Sigmoid colon (tissue), 7 donors: ENCODE data around the gene CCT6A. TPM values are rescaled to one million over a fixed set of nuclear protein-coding genes. Genes with fewer than 3 reads are reported as not detected.
"Not testable (repeated sequence)": the region's sequence is repeated elsewhere in the genome, so short reads cannot be mapped to it uniquely, and the experiment has no call there.

Source experiments
- DNase-seq: peaks from one replicate; pipeline ENCODE4 v3.0.0-alpha.2; 2019
- H3K27ac ChIP-seq, 4 donors: fragments of 200-600 bp; sonication (generic); one replicate each; pipeline ENCODE4 v1.5.1; 2016 to 2019; ENCODE audit warnings: mild to moderate bottlenecking in 1 of 4
- H3K27me3 ChIP-seq, 3 donors: fragments of 200-600 bp; sonication (generic); one replicate each; pipeline ENCODE4 v1.5.1; 2019; ENCODE audit warnings: mild to moderate bottlenecking in 1 of 3
- H3K36me3 ChIP-seq, 4 donors: fragments of 200-600 bp; sonication (generic); one replicate each; pipeline ENCODE4 v1.5.1; 2016 to 2019
- H3K4me1 ChIP-seq, 4 donors: fragments of 200-600 bp; sonication (generic); one replicate each; pipeline ENCODE4 v1.5.1; 2017 to 2019
- H3K4me3 ChIP-seq, 4 donors: fragments of 200-600 bp; sonication (generic); one replicate each; pipeline ENCODE4 v1.5.1; 2017 to 2019; ENCODE audit warnings: mild to moderate bottlenecking in 2 of 4, moderate library complexity in 1 of 4
- H3K9me3 ChIP-seq, 4 donors: fragments of 200-600 bp in 3 of 4; sonication (generic) in 3 of 4; one replicate each; pipeline versions ENCODE4 v1.5.1 to v1.6.1; 2013 to 2019
- CTCF ChIP-seq, 4 experiments: fragments of 450-650 bp in 3 of 4; fragments of 200-600 bp in 1 of 4; IDR thresholded peaks; one replicate each; pipeline ENCODE4 v1.5.1; 2016 to 2019; ENCODE audit warnings: antibody characterized with exemption in 4 of 4, mild to moderate bottlenecking in 3 of 4, moderate library complexity in 2 of 4
- EP300 ChIP-seq, 4 donors: sonication (generic); formaldehyde crosslinking; IDR thresholded peaks; one replicate each; pipeline ENCODE4 v1.6.1; 2017; ENCODE audit warnings: antibody characterized with exemption in 4 of 4
- POLR2A ChIP-seq, 2 donors: fragments of 450-650 bp; IDR thresholded peaks; one replicate each; pipeline ENCODE4 v1.6.1; 2016; ENCODE audit warnings: antibody characterized with exemption in 2 of 2, mild to moderate bottlenecking in 2 of 2, moderate library complexity in 2 of 2
- POLR2AphosphoS5 ChIP-seq, 4 donors: sonication (generic); formaldehyde crosslinking; IDR thresholded peaks; one replicate each; pipeline ENCODE4 v1.6.1; 2017; ENCODE audit warnings: antibody characterized with exemption in 4 of 4
- WGBS, 2 donors: extraction: QIAGEN DNeasy Blood & Tissue Kit; methylation state at CpG; one replicate each; pipeline ENCODE4 v1.1.7; 2013; 5-methylcytosine and 5-hydroxymethylcytosine counted together
- intact Hi-C: fragments of 100-400 bp; cut with DNase I; formaldehyde crosslinking; loops from one replicate; pipeline ENCODE4 v1.15.1; 2023
- polyA plus RNA-seq, 3 donors: library from polyadenylated mRNA; stranded (reverse); fragments of 200-250 nt; gene quantifications; one replicate each; pipeline ENCODE4 v1.2.3, GENCODE V29; 2013
- total RNA-seq, 4 donors: library from RNA; depleted of rRNA; stranded (reverse); fragments of >200 nt; gene quantifications; one replicate each; pipeline ENCODE4 v1.1.0, GENCODE V29; 2016
- donor health status: healthy with polysubstance abuse.
- donor health status: Bipolar disorder and iron deficiency.
- donor health status: healthy.

Gene CCT6A
- total and polyA plus RNA-seq, 7 donors = 52.9 to 114 (median 85.4) TPM

DNA sequence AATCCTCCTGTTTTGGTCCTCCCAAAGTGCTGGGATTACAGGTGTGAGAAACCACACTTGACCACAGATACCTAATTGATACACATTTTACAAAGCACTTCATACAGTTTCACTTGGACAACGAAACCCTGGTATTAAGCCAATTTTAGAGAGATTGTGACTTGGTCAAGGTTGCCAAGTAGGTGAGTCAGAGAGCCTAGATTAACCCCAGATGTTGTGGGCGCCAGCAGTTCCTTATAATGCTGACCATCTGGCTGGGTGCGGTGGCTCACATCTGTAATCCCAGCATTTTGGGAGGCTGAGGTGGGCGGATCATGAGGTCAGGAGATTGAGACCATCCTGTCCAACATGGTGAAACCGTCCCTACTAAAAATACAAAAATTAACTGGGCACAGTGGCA is 46.1 kb downstream of the CCT6A start:
- H3K4me1 ChIP-seq = peaks cover 0 to 19% (median 10%) of the 10 kb centered on the region in 4 donors
- no peak overlapping the region for H3K4me3 ChIP-seq
- H3K27me3 ChIP-seq = no peaks in the 10 kb centered on the region
- no peaks in the 10 kb centered on the region for H3K9me3 ChIP-seq
- TF ChIP-seq POLR2A (IDR thresholded peaks at IDR 0.05) (no peak), EP300 (IDR thresholded peaks at IDR 0.05) (no peak), POLR2AphosphoS5 (IDR thresholded peaks at IDR 0.05) (peak in 2 of 4 donors; percentile 27 to 44)
- DNase-seq = peak; percentile 79
- intact Hi-C loops = no loop called here
- H3K27ac ChIP-seq = peak overlapping the region in 1 of 4 donors; percentile 43
- peaks cover 15 to 42% (median 30%) of the 10 kb centered on the region in 4 donors for H3K36me3 ChIP-seq
- WGBS, 2 donors = 71 to 74% methylated on average over 5 of the region's 5 CpGs

- Histone ChIP-seq H3K4me1 (peaks cover 0 to 12% (median 3%) of the 10 kb centered on the region in 4 donors), H3K36me3 (peaks cover 22 to 49% (median 36%) of the 10 kb centered on the region in 4 donors)
- intact Hi-C loops, H3K27ac ChIP-seq, H3K9me3 ChIP-seq, H3K27me3 ChIP-seq, H3K4me3 ChIP-seq: not testable (repeated sequence)
- 95 to 98% methylated on average over 8 of the region's 8 CpGs for WGBS, 2 donors
- DNase-seq = peak; percentile 25
Observed at GRCh38 chr7:56098187-56099008, 46.8 kb downstream of the CCT6A start.

- TF ChIP-seq POLR2A (IDR thresholded peaks at IDR 0.05) (no peak), CTCF (IDR thresholded peaks at IDR 0.05) (no peak), EP300 (IDR thresholded peaks at IDR 0.05) (no peak), POLR2AphosphoS5 (IDR thresholded peaks at IDR 0.05) (no peak)
- no peak overlapping the region for H3K27ac ChIP-seq
- no peaks in the 10 kb centered on the region for H3K9me3 ChIP-seq
- no peak for DNase-seq
- H3K36me3 ChIP-seq = peaks cover 31 to 60% (median 40%) of the 10 kb centered on the region in 4 donors
- intact Hi-C loops = no loop called here
- H3K27me3 ChIP-seq = no peaks in the 10 kb centered on the region
- 86 to 93% methylated on average over 3 of the region's 3 CpGs for WGBS, 2 donors
- no peak overlapping the region for H3K4me3 ChIP-seq
- peaks cover 0 to 21% (median 3%) of the 10 kb centered on the region in 4 donors for H3K4me1 ChIP-seq
Observed at GRCh38 chr7:56099653-56100052, 48.1 kb downstream of the CCT6A start.

GRCh38 chr7:56104138-56104537 is 52.6 kb downstream of the CCT6A start:
- DNase-seq = peak; percentile 12
- 90% methylated on average over 9 of the region's 9 CpGs for WGBS, 2 donors
- intact Hi-C loops, H3K27ac ChIP-seq, H3K27me3 ChIP-seq, H3K9me3 ChIP-seq, H3K4me3 ChIP-seq: not testable (repeated sequence)
- Histone ChIP-seq H3K36me3 (peaks cover 31 to 54% (median 40%) of the 10 kb centered on the region in 4 donors), H3K4me1 (peaks cover 0 to 25% (median 15%) of the 10 kb centered on the region in 4 donors)

DNA sequence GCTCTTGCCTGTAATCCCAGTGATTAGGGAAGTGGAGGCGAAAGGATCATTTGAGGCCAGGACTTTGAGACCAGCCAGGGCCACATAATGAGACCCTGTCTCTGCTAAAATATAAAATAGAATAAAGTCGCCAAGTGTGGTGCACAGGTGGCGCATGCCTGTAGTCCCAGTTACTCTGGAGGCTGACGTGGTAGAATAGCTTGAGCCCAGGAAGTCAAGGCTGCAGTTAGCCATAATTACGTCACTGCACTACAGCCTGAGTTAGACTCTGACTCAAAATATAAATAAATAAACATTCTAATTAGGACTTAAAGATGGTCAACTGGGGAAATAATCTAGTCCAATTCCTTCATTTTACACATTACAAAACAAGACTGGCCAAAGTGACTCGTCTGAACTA is 53.9 kb downstream of the CCT6A start:
- no peaks in the 10 kb centered on the region for H3K27me3 ChIP-seq
- 8 to 20% methylated on average over 6 of the region's 6 CpGs for WGBS, 2 donors
- DNase-seq = no peak
- no peak for TF ChIP-seq POLR2AphosphoS5 (IDR thresholded peaks at IDR 0.05)
- TF ChIP-seq CTCF (IDR thresholded peaks at IDR 0.05) = no peak
- TF ChIP-seq EP300 (IDR thresholded peaks at IDR 0.05) = no peak
- peaks cover 0 to 25% (median 15%) of the 10 kb centered on the region in 4 donors for H3K4me1 ChIP-seq
- peak overlapping the region; percentile 90 to 98 (median 94) for H3K27ac ChIP-seq
- peak overlapping the region; percentile 81 to 96 (median 88) for H3K4me3 ChIP-seq
- H3K9me3 ChIP-seq = no peaks in the 10 kb centered on the region
- intact Hi-C loops = no loop called here
- peaks cover 29 to 40% (median 32%) of the 10 kb centered on the region in 4 donors for H3K36me3 ChIP-seq
